HepG2 (cell line): ENCODE measurements around the gene LUC7L. TPM values are rescaled to one million over a fixed set of nuclear protein-coding genes. Genes with fewer than 3 reads are reported as not detected.

Experiments
- ATAC-seq: fragments of 200-7000 bp; cut with Tn5 transposase; 3 replicates; pipeline ENCODE4 v1.9.1; 2020; ENCODE audit warnings: mild to moderate bottlenecking, moderate library complexity
- BruUV-seq: library from RNA; stranded (reverse); fragments of 400-500 nt; replicated peaks from 2 replicates; lab custom pipeline; 2021; lab: Mats Ljungman, UMichigan
- CTCF ChIA-PET: fragments of 300-600 bp; formaldehyde crosslinking; extraction: SDS; loops from one replicate; lab custom pipeline; 2021; ENCODE audit warnings: low total read pairs, inconsistent platforms, low intra/inter-chr PET ratio; lab: Yijun Ruan, JAX
- POLR2A ChIA-PET: fragments of 350-600 bp; sonication (Branson Sonifier 250); formaldehyde crosslinking; loops from one replicate; lab custom pipeline; 2020; ENCODE audit warnings: antibody characterized with exemption, inconsistent platforms; lab: Yijun Ruan, JAX
- DNase-seq: peaks from one replicate; pipeline ENCODE4 v3.0.0-alpha.2; 2015; ENCODE audit warnings: low spot score
- FAIRE-seq: peaks from 3 replicates; lab custom pipeline; 2011; peaks lifted over from hg19 to GRCh38; lab: Jason Lieb, UNC
- H2AFZ ChIP-seq: one replicate; pipeline ENCODE4 v1.6.1; 2011; ENCODE audit warnings: low read length, inconsistent platforms
- H3K27ac ChIP-seq: fragments of 300-600 bp; 3 replicates; pipeline ENCODE4 v1.8.0; 2011; ENCODE audit warnings: mixed run types, mild to moderate bottlenecking, mixed read lengths, low read length, inconsistent platforms; ENCODE audit not compliant: insufficient read depth; ENCODE audit errors: extremely low read length
- H3K27me3 ChIP-seq, 2 experiments: fragments of 200-600 bp in 1 of 2; 2 replicates in 1 of 2; 3 replicates in 1 of 2; pipeline versions ENCODE4 v1.6.0 to v1.8.0; 2011; ENCODE audit warnings: low read length in 2 of 2, mild to moderate bottlenecking in 2 of 2, moderate library complexity in 2 of 2, inconsistent platforms in 1 of 2; ENCODE audit not compliant: insufficient read depth in 2 of 2, control insufficient read depth in 1 of 2
- H3K36me3 ChIP-seq, 2 experiments: fragments of 200-600 bp in 1 of 2; replicated peaks in 1 of 2; 2 replicates in 1 of 2; 3 replicates in 1 of 2; pipeline versions ENCODE4 v1.5.1 to v1.8.0; 2011; ENCODE audit warnings: low read length in 2 of 2, inconsistent platforms in 1 of 2; ENCODE audit not compliant: insufficient read depth in 2 of 2, control insufficient read depth in 1 of 2
- H3K4me1 ChIP-seq: 2 replicates; pipeline ENCODE4 v1.5.1; 2012; ENCODE audit warnings: low read length, inconsistent platforms; ENCODE audit not compliant: insufficient read depth
- H3K4me2 ChIP-seq: 2 replicates; pipeline ENCODE4 v1.6.0; 2011; ENCODE audit warnings: low read depth, low read length, inconsistent platforms
- H3K4me3 ChIP-seq, 3 experiments: fragments of 200-600 bp in 1 of 3; sonication (generic), shearing (Covaris generic) in 1 of 3; replicated peaks in 1 of 3; 2 replicates each; pipeline ENCODE4 v1.5.1; 2011 to 2016; ENCODE audit warnings: low read length in 3 of 3, inconsistent platforms in 2 of 3, low read depth in 2 of 3, mild to moderate bottlenecking in 2 of 3, control low read depth in 1 of 3, mixed read lengths in 1 of 3; ENCODE audit not compliant: insufficient read depth in 1 of 3
- H3K79me2 ChIP-seq: one replicate; pipeline ENCODE4 v1.6.1; 2011; ENCODE audit warnings: low read length, inconsistent platforms; ENCODE audit not compliant: insufficient read depth
- H3K9ac ChIP-seq: 2 replicates; pipeline ENCODE4 v1.6.0; 2011; ENCODE audit warnings: mild to moderate bottlenecking, low read depth, low read length, inconsistent platforms; ENCODE audit not compliant: insufficient read depth
- H3K9me3 ChIP-seq: 2 replicates; pipeline ENCODE4 v1.5.1; 2012; ENCODE audit warnings: mild to moderate bottlenecking, low read length
- H4K20me1 ChIP-seq: 2 replicates; pipeline ENCODE4 v1.6.0; 2011; ENCODE audit warnings: inconsistent platforms, mild to moderate bottlenecking, low read length, moderate library complexity; ENCODE audit not compliant: insufficient read depth
- CBX1 ChIP-seq: IDR thresholded peaks from one replicate; pipeline ENCODE4 v1.6.1; 2016; ENCODE audit warnings: antibody characterized with exemption, low read depth
- FIP1L1 ChIP-seq: fragments of 200-400 bp; formaldehyde crosslinking; IDR thresholded peaks from 2 replicates; pipeline ENCODE4 v1.6.1; 2018; ENCODE audit warnings: low read depth, mild to moderate bottlenecking, low read length, moderate library complexity, borderline replicate concordance; ENCODE audit not compliant: insufficient read depth
- HMG20A ChIP-seq: IDR thresholded peaks from 2 replicates; pipeline ENCODE4 v1.6.1; 2016; ENCODE audit warnings: borderline replicate concordance
- MATR3 ChIP-seq: sonication (generic); formaldehyde crosslinking; IDR thresholded peaks from 2 replicates; pipeline ENCODE4 v1.4.0; 2020; ENCODE audit warnings: missing genetic modification reagents
- MEIS1 ChIP-seq: sonication (generic); formaldehyde crosslinking; IDR thresholded peaks from 2 replicates; pipeline ENCODE4 v1.9.0; 2021; ENCODE audit warnings: mild to moderate bottlenecking, missing genetic modification reagents, moderate library complexity, borderline replicate concordance
- MYNN ChIP-seq: sonication (generic); formaldehyde crosslinking; IDR thresholded peaks from 2 replicates; pipeline ENCODE4 v1.4.0; 2020; ENCODE audit warnings: mild to moderate bottlenecking, low read depth, missing genetic modification reagents
- ZFX ChIP-seq: sonication (generic); formaldehyde crosslinking; IDR thresholded peaks from 2 replicates; pipeline ENCODE4 v1.4.0; 2020; ENCODE audit warnings: mild to moderate bottlenecking, low read depth, missing genetic modification reagents, moderate library complexity
- ZNF430 ChIP-seq: sonication (generic); formaldehyde crosslinking; IDR thresholded peaks from 2 replicates; pipeline ENCODE4 v1.9.0; 2021; ENCODE audit warnings: mild to moderate bottlenecking, missing genetic modification reagents
- ZNF569 ChIP-seq: sonication (generic); formaldehyde crosslinking; IDR thresholded peaks from 2 replicates; pipeline ENCODE4 v1.5.0; 2020; ENCODE audit warnings: mild to moderate bottlenecking, missing genetic modification reagents, moderate library complexity, borderline replicate concordance
- ZNF737 ChIP-seq: sonication (generic); formaldehyde crosslinking; IDR thresholded peaks from 2 replicates; pipeline ENCODE4 v1.5.0; 2020; ENCODE audit warnings: missing genetic modification reagents, mild to moderate bottlenecking, borderline replicate concordance
- WGBS: methylation state at CpG from one replicate; pipeline ENCODE4 v1.1.6; 2017; ENCODE audit warnings: low lambda C conversion rate; 5-methylcytosine and 5-hydroxymethylcytosine counted together
- in situ Hi-C: cut with HindIII; loops from 2 replicates; pipeline ENCODE4 v1.10.0; 2017; ENCODE audit warnings: low pct_unique_long_range_greater_than_20kb; ENCODE audit not compliant: extremely low pct_ligation_motif_present
- intact Hi-C: fragments of 100-400 bp; cut with micrococcal nuclease; formaldehyde crosslinking; loops from one replicate; pipeline ENCODE4 v1.10.0; 2022; ENCODE audit not compliant: unreplicated experiment
- polyA plus RNA-seq, 8 experiments: library from polyadenylated mRNA; depleted of rRNA in 3 of 8; stranded (reverse) in 7 of 8; unstranded in 1 of 8; fragments of >200 nt; fragmentation: Illumina TruSeq in 4 of 8; extraction: Trizol in 4 of 8; gene quantifications; 2 replicates each; pipeline versions ENCODE4 v1.2.1 to v1.2.3, GENCODE V29; 2011 to 2016; ENCODE audit warnings: low read depth in 4 of 8, missing spikeins in 1 of 8, mixed read lengths in 1 of 8; ENCODE audit not compliant: insufficient read depth in 1 of 8
- total RNA-seq, 5 experiments: library from RNA; depleted of rRNA; stranded (reverse); fragments of >200 nt; fragmentation: Illumina TruSeq; extraction: Trizol; gene quantifications; 2 replicates each; pipeline ENCODE4 v1.2.3, GENCODE V29; 2016; ENCODE audit warnings: low read depth in 1 of 5
- TF ChIP-seq, protein P1 (sequence below): sonication (generic); formaldehyde crosslinking; IDR thresholded peaks from 2 replicates; pipeline ENCODE4 v1.5.1; 2020; ENCODE audit warnings: mild to moderate bottlenecking, missing genetic modification reagents, moderate library complexity
- TF ChIP-seq, protein P2 (sequence below): sonication (generic); formaldehyde crosslinking; IDR thresholded peaks from 2 replicates; pipeline ENCODE4 v1.8.1; 2023; ENCODE audit warnings: mild to moderate bottlenecking, missing genetic modification reagents, borderline replicate concordance
- TF ChIP-seq, protein P3 (sequence below): IDR thresholded peaks from 2 replicates; pipeline ENCODE4 v1.6.1; 2018; ENCODE audit warnings: missing genetic modification reagents
- TF ChIP-seq, protein P4 (sequence below): sonication (generic); formaldehyde crosslinking; IDR thresholded peaks from 2 replicates; pipeline ENCODE4 v1.4.0; 2020; ENCODE audit warnings: missing genetic modification reagents, borderline replicate concordance

LUC7L gene
- total and polyA plus RNA-seq, 2 of the 13 experiments (the other 11 are each of a cell fraction or from before 2014, with no cell fraction given) = 48.7 to 56.9 TPM

DNA sequence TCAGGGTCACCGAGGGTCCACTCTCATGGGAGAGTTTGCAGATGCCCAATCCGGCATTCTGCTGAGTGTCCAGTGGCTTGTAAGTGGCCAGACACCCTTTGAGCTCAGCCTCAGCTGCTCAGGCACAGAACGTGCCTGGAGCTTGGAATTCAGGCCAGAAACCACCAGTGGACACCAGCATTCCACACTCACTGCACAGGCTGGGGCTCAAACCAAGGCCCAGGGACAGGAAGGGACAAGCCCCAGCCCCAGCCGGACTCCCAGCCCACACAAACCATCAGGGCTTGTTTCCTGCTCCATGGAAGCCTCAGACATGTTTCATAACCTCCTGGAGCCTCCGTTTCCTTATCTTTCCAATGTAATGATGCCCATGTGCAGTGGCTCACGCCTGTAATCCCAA is 85.8 kb downstream of the LUC7L start (continued):
- TF ChIP-seq, protein P1, sequence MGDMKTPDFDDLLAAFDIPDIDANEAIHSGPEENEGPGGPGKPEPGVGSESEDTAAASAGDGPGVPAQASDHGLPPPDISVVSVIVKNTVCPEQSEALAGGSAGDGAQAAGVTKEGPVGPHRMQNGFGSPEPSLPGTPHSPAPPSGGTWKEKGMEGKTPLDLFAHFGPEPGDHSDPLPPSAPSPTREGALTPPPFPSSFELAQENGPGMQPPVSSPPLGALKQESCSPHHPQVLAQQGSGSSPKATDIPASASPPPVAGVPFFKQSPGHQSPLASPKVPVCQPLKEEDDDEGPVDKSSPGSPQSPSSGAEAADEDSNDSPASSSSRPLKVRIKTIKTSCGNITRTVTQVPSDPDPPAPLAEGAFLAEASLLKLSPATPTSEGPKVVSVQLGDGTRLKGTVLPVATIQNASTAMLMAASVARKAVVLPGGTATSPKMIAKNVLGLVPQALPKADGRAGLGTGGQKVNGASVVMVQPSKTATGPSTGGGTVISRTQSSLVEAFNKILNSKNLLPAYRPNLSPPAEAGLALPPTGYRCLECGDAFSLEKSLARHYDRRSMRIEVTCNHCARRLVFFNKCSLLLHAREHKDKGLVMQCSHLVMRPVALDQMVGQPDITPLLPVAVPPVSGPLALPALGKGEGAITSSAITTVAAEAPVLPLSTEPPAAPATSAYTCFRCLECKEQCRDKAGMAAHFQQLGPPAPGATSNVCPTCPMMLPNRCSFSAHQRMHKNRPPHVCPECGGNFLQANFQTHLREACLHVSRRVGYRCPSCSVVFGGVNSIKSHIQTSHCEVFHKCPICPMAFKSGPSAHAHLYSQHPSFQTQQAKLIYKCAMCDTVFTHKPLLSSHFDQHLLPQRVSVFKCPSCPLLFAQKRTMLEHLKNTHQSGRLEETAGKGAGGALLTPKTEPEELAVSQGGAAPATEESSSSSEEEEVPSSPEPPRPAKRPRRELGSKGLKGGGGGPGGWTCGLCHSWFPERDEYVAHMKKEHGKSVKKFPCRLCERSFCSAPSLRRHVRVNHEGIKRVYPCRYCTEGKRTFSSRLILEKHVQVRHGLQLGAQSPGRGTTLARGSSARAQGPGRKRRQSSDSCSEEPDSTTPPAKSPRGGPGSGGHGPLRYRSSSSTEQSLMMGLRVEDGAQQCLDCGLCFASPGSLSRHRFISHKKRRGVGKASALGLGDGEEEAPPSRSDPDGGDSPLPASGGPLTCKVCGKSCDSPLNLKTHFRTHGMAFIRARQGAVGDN (CRISPR knock-in tag) = peak; percentile 48
- TF ChIP-seq MEIS1 = no peak
- TF ChIP-seq, protein P2, sequence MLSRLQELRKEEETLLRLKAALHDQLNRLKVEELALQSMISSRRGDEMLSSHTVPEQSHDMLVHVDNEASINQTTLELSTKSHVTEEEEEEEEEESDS (CRISPR knock-in tag) = no peak
- no peak for TF ChIP-seq FIP1L1
- no peak for TF ChIP-seq CBX1
- TF ChIP-seq, all 625 proteins: peak for 3

DNA sequence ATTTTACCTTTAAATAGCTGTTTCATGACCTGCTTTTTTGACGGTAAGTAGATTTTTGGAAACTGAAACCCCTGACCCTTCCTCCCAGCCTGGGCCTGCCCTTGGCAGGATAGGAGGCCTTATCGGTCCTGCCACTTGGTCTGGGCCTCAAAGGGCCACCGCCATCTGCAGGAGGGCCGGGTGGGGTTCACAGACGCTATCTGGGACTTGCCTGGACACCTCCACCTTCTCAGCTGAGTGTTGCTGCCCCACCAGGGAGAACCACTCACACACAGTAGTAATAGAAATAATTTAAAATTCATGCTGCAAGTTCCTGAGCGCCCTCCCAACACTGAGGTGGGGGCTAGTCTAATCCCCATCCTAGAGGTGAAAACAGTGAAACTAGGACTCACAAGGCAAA is 86.2 kb downstream of the LUC7L start:
- Histone ChIP-seq H3K4me2 (peak overlapping the region; percentile 75), H3K9ac (no peak overlapping the region), H4K20me1 (no peaks in the 10 kb centered on the region), H3K79me2 (no peaks in the 10 kb centered on the region), H2AFZ (no peak overlapping the region), H3K4me3 (peak overlapping the region in 1 of 3 experiments; percentile 52; a peak in 1 of 6 replicates), H3K27ac (no peak overlapping the region), H3K4me1 (peaks cover 41% of the 10 kb centered on the region), H3K36me3 (no peaks in the 10 kb centered on the region), H3K27me3 (peaks cover 0 to 4% of the 10 kb centered on the region in 2 experiments; a peak in 1 of 5 replicates), H3K9me3 (no peaks in the 10 kb centered on the region)
- POLR2A ChIA-PET = no interaction called here
- intact Hi-C loops (no loop called here), in situ Hi-C loops (no loop called here)
- no TSS peak for BruUV-seq
- 61% methylated on average over 6 of the region's 6 CpGs for WGBS
- DNase-seq (no peak), FAIRE-seq (no peak), ATAC-seq (peak; percentile 11; the same call in 2 of the 3 replicates)
- CTCF ChIA-PET = no interaction called here
- TF ChIP-seq MYNN (CRISPR knock-in tag) (no peak), ZNF737 (CRISPR knock-in tag) (no peak), MATR3 (no peak), ZFX (peak; percentile 5; the same call in 1 of the 2 replicates), HMG20A (CRISPR knock-in tag) (no peak), ZNF430 (CRISPR knock-in tag) (no peak), ZNF569 (CRISPR knock-in tag) (no peak)
- TF ChIP-seq, protein P3, sequence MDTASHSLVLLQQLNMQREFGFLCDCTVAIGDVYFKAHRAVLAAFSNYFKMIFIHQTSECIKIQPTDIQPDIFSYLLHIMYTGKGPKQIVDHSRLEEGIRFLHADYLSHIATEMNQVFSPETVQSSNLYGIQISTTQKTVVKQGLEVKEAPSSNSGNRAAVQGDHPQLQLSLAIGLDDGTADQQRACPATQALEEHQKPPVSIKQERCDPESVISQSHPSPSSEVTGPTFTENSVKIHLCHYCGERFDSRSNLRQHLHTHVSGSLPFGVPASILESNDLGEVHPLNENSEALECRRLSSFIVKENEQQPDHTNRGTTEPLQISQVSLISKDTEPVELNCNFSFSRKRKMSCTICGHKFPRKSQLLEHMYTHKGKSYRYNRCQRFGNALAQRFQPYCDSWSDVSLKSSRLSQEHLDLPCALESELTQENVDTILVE (CRISPR knock-in tag) = no peak
- TF ChIP-seq, protein P4, sequence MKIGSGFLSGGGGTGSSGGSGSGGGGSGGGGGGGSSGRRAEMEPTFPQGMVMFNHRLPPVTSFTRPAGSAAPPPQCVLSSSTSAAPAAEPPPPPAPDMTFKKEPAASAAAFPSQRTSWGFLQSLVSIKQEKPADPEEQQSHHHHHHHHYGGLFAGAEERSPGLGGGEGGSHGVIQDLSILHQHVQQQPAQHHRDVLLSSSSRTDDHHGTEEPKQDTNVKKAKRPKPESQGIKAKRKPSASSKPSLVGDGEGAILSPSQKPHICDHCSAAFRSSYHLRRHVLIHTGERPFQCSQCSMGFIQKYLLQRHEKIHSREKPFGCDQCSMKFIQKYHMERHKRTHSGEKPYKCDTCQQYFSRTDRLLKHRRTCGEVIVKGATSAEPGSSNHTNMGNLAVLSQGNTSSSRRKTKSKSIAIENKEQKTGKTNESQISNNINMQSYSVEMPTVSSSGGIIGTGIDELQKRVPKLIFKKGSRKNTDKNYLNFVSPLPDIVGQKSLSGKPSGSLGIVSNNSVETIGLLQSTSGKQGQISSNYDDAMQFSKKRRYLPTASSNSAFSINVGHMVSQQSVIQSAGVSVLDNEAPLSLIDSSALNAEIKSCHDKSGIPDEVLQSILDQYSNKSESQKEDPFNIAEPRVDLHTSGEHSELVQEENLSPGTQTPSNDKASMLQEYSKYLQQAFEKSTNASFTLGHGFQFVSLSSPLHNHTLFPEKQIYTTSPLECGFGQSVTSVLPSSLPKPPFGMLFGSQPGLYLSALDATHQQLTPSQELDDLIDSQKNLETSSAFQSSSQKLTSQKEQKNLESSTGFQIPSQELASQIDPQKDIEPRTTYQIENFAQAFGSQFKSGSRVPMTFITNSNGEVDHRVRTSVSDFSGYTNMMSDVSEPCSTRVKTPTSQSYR (CRISPR knock-in tag) = no peak
